T-helper 2 cell treated with Interferon-gamma antibody and Interleukin-4, amounts not matched to agents 100 ng/mL and 5 ng/mL, for 36 hours (primary cell): ENCODE results near the gene CDH23. TPM values are rescaled to one million over a fixed set of nuclear protein-coding genes. Genes with fewer than 3 reads are reported as not detected.

ENCODE experiments used
- intact Hi-C: fragments of 100-400 bp; cut with micrococcal nuclease; formaldehyde crosslinking; loops from one replicate; pipeline ENCODE4 v1.15.1; 2023
- total RNA-seq: library from RNA; stranded (reverse); gene quantifications from 2 replicates; pipeline ENCODE4 v1.2.3, GENCODE V29; 2022

The CDH23 gene
- total RNA-seq, 1 donor from 2014 or later: 4.2 TPM

DNA sequence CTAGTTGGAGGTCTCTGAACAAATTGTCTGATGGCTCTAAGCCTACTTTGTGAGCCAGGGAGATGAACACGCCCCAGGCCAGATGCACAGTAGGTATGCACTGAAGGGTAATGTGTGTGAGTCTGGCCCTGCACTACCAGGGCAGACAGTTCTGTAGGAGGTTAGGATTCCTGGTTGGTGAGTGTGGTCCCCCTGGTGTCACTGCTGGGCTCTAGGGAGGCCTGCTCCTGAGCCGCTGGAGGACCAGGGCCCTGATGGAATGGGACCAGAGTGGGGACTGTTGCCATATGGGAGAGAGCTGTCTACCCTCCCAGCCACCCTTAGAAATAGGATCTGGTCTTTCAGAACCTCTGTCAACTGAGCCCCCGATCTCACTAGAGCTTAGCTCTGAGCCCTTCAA is 42.0 kb downstream of the CDH23 start:
- intact Hi-C loops: no loop called here

DNA sequence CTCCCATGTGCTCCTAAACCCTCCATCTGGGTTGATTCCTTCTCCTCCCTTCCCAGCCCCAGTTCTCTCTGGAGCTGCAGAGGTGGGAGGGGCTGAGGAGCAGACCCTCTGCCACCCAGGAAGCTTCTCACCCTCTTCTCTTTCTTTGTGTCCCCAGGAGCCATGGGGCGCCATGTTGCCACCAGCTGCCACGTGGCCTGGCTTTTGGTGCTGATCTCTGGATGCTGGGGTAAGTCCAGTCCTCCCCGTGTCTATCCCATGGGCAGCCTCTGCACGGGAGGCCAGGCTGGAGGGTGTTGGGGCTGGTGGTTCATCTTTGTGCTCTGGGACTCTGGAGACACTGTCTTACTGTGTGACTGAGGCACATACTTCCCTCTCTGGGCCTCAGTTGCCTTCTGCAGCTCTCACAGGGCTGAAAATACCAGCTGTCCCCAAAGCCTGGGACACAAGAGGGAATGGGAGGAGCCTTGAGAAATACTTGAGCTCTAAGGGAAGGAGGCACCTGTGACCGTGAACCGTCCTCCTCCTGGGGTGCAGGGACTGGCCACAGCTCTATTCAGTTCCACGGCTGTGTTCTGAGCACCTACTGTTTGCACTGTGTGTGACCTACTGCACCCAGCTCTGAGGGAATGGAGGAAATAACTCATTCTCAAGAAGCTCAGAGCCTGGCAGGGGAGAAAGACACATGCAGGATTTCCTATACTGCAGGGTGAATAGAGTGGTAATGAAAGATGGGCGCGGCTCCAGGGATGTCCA is 43.1 kb downstream of the CDH23 start:
- intact Hi-C loops: no loop called here

DNA sequence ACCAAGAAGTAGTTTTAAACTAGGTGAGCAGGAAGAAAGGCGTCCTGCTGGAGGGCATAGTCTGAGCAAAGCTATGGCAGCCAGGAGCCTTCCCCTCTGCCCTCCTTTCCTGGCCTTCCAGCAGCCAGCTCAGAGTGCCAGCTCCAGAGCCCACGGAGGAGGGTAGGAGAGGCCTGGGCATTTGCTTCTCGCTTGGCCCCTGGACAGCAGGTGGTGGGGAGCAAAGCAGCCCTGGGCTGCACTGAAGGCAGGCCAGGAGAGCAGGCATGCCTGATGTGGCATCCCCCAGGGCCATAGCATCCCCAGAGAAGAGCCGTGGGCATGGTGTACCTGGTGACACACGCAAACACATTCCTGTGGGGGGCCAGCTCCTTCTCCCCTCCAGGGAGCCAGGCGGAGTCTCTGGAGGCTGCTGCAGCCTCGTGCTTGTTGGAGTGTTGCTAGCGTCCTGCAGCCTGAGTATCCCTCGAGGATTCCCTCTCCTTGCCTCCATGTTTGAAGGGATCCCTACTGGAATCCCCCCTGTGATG is 43.9 kb downstream of the CDH23 start:
- intact Hi-C loops: no loop called here

DNA sequence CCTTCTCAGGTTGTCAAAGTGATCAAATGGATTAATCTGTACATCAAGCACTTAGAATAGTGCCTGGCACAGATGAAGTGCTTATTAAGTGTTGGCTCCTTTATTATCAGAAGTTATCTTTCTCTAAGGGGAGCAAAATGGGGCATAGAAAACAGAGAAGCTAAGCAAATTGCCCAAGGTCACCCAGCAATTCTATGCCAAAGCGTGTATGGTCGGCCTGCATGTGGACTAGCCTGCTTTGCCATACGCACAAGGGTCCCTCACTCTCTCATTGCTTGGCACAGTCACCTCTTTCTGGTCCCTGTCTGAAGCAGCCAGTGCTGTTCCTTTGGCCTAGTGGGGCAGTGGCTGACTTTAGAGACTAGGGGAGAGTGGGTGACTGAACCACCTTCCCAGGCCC is 45.3 kb downstream of the CDH23 start:
- intact Hi-C loops: no loop called here

DNA sequence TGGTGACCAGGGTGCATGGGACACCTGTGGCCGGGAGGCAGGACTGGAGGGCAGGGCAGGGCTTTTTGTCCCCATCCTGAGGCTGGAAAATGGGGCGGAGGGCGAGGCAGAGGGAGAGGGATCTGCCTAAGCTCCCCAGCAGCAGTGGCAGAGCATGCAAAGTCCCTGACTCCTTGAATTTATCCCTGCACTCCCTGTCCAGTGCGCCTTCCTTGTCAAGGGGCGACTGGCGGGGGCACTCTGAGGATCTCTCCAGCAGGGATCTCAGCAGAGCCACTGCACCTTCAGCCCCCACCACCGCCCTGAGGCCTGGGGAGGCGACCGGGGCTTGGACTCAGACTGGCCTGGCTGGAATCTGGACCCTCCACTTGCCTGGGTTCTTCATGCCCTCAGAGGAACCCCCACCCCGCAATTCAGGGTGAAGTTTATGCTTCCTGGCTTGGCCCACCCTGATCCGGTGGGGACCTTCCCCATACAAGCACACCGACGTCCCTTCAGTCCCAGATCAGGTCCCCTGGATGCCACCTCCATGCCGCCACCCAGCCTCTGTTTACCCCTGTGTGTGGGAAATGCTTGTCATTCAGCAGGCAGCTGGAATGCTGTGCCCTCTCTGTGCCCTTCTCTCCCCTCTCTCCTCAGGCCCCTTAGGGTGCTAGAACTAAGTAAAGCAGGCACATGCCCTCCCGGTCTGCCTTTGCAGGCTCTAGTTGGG is 46.3 kb downstream of the CDH23 start:
- intact Hi-C loops: no loop called here

DNA sequence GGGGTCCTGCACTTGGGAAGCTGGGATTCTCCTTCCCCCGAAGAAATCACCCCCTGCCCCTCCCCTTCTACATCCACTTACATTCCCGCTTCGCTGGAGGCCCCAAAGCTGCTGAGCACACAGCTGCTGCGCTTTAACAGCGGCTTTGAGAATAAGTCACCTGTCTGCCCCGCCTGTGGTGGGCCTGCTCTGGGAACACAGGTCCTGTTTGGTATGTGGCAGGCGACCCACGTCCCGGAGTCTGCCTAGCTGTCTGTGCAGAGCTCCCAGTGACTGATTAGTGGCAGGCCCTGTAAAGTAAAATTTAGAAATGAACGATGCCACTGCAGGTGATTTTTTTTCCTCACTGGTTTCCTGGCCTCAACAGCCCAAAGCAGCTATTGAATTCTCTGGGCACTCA is 47.0 kb downstream of the CDH23 start:
- intact Hi-C loops: no loop called here

DNA sequence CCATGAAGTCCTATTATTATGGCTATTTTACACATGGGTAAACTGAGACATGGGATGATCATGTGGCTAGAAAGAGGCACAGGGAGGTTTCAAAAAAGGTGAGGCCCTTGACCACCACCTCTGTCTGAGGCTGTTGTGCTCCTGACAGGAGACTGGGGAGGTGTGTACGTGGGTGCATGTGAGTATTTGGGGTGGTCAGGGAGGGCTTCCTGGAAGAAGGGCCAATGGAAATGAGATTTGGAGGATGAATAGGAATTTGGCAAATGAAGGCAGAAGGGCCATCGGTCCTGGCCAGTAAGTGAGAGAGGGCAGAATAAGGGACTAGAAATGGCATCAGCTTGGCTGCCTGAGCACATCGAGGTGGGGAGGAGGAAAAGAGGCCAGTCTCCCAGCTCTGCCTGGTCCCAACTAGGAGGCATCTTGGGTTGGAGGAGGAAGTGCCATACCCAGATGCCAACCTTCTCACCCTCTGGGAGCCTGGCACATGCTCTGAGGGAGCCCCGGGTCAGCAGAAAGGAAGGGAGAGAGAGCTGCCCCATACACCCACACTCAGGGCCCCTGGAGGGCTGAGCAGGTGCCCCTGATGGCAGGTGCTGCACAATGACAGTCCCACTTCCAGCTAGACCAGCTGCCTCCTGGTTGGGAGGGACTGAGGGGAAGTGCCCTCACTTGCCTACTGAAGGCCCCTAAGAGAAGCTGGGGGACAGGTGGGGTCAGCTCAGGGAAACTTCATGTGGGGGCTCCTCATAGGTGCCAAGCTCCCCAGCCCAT is 47.7 kb downstream of the CDH23 start:
- intact Hi-C loops: no loop called here

DNA sequence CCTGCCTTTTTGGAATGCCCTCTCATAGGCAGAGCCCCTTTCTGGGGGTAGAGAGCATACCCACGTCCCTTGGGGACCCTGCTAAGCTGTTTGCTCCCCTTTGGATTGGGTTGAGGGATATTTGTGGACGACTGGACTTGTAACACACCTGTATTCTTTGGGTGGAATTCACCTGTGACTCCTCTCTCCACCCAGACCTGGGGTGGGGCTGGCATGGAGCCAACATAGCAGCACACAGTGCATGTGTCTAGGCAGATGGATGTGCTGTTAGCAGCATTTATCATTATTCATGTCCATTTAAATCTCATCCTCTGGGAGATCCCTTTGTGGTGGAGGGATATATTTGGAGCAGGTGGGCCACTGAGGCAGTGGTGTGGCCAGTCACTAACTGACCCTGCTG is 51.0 kb downstream of the CDH23 start:
- intact Hi-C loops: no loop called here

DNA sequence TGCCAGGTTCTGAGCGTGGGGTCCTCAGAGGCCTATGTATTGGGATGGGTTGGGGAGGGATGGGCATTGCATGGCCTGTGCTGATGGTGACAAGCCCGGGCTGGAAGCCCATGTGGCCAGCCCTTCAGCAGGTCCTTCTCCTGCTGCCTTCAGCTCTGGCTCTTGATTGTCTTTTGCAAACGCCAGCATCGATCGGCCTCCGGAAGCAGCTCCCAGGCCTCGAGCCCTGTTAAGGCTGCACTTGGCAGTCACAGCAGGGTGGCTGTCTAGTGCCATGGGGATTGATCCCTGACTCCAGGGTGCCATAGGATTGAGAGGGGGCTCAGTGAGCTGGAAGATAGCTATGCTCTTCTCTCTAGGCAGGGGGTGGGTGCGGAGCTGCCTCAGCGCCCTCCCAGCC is 51.4 kb downstream of the CDH23 start:
- intact Hi-C loops: no loop called here

DNA sequence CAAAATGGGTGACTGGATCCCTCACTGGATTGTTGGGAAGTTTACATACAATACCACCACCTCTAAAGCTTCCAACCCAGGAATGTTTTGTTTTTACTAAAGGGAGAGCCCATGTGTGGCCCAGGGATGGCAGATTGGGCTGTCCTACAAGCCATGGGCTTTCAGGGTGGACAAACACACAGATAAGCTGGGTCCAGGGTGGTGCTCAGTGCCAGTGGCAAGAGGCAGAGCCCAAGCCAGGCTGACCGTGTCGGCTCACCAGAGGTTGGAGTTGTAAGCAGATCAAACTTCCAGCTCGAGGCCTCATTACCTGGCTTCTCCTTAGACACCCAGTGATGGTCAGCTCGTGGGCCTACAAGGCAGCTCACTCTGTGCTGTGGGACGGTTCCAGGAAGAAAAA is 52.3 kb downstream of the CDH23 start:
- intact Hi-C loops: no loop called here

DNA sequence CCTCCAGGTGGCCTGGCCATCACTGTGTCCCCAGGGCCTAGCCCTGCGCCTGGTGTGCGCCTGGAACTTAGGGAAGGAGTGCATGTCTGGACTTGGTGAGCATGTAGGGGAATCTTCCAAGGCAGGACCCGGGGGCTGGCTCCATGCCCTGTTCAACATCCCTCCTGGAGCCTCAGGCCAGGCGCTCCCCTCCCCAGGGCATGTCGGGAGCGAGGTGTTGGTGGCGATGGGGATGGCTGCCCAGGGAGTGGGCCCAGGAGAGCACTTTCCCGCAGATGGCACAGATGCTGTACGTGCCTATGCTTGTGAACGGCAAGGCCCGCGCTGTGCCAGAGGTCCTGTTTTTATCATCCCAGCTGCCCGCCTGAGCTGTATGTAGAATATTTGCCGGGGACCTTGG is 55.0 kb downstream of the CDH23 start:
- intact Hi-C loops: no loop called here

DNA sequence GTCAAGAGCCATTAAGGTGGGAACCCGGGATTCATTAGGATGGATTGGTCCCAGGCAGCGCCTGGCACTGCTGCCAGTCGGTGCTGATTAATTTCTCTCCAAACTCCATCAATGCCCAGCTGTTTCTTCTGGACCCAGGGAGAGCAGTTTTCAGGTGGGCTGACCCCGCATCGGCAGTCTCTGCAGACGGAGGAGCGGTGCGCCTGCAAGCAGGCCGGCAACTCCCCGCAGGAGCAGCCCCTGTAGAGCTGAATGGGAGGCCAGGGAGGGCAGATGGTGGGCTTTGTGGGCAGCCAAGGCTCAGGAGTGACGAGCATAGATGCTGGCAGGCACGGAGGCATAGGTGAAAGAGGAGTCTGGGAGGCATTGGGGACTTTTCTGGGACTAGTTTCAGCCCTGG is 56.5 kb downstream of the CDH23 start:
- intact Hi-C loops: no loop called here

DNA sequence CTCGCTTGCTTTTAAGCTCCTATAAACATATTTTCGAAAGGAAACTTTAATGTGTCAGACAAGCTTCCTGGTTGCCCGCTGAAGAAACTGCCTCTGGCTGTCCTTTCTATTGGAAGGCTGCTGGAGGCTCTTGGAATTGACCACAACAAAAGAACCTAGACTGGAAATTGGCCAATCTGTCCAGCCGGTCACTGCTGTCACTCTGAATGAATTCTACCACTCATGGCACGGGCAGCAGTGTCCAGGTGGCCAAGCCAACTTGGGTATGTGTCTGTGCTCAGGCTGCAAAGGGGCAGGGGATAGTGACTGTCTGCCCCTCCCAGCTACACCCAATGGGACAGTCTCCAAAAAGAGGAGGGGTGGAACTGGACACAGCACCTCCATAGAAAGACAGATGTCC is 57.6 kb downstream of the CDH23 start:
- intact Hi-C loops: no loop called here

DNA sequence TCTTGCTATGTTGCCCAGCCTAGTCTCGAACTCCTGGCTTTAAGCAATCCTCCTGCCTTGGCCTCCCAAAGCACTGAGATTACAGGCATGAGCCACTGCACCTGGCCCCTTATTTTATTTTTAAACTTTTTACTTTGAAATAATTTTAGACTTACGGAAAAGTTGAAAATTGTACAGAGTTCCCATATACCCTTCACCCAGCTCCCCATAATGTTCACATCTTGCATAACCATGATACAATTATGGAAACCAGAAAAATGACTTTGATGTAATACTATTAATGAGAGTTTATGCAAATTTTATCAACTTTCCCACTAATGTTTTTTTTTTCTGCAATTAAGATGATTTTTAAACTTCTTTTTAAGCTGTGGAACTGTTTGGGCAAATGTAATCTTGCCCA is 58.3 kb downstream of the CDH23 start:
- intact Hi-C loops: no loop called here

DNA sequence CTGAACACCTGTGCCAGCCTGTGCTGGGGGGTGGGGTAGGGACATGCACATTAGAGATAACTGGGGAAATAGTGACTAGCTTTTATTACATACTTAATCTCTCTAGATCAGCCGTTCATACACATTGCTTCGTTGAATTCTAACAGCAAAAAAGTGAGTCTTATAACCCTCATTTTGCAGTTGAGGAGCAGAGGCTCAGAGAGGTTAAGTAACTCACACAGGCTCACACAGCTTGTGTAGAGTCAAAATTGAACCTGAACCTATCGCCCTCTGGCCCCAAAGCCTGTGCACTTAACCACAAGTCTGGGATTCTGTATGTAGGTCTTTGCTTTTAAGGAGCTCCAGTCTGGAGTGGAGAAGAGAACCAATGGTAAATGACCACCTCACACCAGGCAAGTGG is 59.9 kb downstream of the CDH23 start:
- intact Hi-C loops: no loop called here

DNA sequence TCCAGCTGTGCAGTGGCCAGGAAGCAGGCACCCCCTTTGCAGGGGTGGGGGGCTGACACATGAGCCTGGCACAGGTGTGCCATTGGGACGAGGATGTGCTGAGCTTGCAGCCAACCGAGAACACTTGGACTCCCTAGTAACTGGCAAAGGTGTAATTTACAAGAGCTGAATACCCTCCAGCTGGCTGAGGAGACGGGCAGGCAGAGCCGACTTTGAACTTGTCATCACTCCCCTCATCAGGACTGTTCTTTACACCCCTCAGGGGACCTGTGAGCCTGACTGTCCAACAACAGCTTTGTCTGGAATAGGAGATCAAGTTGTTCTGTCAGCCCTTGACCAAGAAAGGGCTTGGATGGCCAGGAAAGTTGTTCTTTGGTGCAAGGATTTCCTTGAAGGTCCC is 61.2 kb downstream of the CDH23 start:
- intact Hi-C loops: no loop called here

DNA sequence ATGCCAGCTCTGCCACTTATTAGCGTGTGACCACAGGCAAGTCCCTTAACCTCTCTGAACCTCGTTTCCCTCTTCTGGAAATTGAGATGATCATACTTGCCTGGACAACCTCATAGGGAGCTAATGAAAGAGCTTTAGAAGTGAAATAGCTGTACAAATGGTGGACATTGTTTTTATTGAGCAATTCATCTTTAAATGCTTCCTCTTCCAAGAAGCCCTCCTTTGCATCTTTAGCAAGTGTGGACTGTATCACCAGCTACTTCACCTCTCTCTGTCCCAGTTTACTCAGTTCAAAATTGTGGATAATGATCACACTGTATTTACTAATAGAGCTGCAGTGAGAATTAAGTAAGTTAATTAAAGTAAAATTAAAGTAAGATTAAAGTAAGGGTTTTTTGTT is 61.7 kb downstream of the CDH23 start:
- intact Hi-C loops: no loop called here

DNA sequence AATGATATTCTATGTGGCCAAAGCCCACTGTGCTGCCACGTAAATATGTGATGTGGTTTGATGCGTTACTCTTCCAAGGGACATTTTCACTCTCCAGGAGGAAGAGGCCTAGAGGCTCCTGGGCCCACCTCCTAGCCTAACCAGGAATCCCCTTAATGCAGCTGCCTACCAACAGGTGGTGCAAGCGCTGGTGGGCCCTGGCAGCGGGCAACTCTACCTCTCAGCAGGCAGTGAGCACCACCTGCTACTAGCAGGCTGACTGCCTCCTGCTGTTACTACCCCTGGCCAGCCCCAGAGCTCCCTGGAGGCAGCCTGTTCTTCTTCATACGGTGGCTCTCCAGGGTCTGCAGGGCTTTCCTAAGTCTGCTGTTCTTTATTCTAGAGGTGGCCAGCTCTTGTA is 62.8 kb downstream of the CDH23 start:
- intact Hi-C loops: no loop called here

DNA sequence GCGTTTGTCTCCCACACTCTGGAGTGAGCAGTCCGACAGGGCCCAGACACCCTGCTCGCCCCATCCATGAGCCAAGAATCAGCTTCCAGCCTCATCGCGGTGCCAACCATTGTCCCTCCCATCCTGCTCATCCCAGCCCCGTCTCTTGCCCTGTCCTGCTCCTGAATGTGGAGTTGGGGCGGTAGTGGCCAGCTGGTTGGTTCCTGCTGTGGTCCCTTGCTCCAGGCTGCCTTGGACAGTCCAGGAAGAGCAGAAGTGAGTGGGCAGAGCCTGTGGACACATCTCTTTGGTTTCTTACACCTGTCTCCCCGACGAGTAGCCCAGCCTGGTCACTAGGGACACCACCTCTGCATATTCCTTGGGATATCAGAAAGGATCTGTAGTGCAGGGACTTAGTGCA is 63.9 kb downstream of the CDH23 start:
- intact Hi-C loops: no loop called here

DNA sequence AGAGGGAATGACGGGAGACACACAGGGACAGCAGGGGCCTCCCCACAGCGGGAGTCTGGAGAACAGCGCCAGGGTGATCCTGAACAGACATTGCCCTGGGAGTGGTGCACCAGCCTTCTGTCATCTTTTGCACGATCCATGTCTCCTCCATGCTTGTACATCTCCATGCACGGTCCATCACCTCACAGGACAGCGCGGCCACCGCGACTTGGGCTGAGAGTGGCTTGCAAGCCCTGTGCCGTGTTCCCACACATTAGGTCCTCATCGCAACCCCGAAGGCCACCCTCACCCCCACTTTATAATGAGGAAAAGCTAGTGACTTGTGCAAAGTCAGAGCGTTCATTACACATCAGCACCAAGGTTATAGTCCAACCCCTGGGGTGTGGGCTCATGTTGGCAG is 64.7 kb downstream of the CDH23 start:
- intact Hi-C loops: no loop called here

DNA sequence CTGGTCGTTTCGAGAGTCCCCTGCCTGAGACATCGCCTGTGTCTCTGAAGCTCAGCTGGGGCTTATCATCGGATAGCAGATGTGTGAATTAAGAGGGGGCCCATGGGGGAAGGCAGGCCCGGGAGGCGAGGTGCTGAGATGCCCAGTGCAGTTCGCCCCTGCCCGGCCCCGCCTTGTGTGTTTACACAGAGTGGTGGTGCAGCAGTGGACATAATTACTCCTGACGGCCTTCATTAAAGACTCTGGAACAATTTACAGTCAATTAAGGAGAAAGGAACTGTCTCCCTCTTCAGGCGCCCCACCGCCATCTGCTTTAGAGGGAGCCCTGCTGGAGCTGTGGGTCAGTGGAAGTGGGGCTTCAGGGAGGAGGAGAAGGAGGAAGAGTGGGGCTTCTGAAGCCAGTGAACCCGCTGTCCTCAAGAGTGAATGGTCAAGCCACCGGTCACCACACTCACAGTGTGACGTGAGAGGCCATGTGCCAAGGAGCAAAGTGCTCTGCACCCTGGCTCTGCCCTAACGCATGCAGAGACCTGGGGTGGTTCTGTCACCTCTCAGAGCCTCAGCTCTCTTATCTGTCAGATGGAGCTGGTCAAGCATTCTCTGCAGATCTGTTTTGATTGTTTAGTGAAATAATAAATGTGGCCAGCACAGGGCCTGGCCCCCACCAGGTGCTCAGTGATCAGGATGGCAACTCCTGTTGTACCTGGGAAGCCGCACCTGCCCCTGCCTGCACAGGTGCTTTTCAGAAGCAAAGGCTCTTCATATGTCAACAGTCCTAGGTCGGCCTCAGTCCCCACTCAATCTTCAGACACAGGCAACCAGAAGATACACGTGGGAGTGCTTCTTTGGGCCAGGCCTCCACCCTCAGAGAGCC is 65.6 kb downstream of the CDH23 start:
- intact Hi-C loops: no loop called here
